Gastrocnemius medialis (tissue), 4 donors: ENCODE results near the gene RPS13.

Source experiments
- POLR2A ChIP-seq, 2 donors: fragments of 450-650 bp; IDR thresholded peaks; one replicate each; pipeline ENCODE4 v1.6.1; 2017; ENCODE audit warnings: antibody characterized with exemption in 2 of 2, mild to moderate bottlenecking in 2 of 2, moderate library complexity in 2 of 2
- TF ChIP-seq, protein P1 (sequence below), 5 experiments: fragments of 450-650 bp in 3 of 5; fragments of 200-600 bp in 2 of 5; sonication (generic) in 2 of 5; IDR thresholded peaks in 4 of 5; conservative IDR thresholded peaks in 1 of 5; 1 replicate in 4 of 5; 2 replicates in 1 of 5; pipeline ENCODE4 v1.5.1; 2016 to 2019; ENCODE audit warnings: antibody characterized with exemption in 5 of 5, mild to moderate bottlenecking in 3 of 5, moderate library complexity in 3 of 5

DNA sequence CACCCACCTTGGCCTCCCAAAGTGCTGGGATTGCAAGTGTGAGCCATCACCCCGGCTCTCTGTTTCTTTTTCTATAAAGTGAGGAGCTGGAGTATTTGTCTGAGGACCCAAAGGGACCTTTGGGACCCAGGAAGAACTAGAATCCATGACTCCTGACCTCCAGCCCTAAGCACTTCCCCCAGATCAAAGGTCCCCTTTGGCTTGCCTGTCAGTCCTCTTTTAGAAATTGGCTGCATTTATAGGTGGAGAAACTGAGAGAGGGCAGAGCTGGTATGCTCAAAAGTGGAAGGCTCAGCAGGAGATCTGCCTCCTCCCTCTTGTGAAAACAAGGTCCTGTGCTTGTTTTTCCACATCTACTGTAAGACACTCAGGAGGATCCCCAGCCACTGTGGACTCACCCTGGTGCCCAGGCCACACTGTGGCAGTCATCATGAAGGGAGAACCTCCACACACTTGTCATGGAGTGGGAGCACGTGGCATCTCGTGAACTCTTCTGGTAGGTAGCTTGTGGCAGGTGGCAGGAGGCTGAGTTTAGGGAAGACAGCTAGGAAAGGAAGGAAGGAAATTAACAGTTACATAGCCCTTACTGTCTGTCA is 50.9 kb downstream of the RPS13 start:
- TF ChIP-seq, protein P1, sequence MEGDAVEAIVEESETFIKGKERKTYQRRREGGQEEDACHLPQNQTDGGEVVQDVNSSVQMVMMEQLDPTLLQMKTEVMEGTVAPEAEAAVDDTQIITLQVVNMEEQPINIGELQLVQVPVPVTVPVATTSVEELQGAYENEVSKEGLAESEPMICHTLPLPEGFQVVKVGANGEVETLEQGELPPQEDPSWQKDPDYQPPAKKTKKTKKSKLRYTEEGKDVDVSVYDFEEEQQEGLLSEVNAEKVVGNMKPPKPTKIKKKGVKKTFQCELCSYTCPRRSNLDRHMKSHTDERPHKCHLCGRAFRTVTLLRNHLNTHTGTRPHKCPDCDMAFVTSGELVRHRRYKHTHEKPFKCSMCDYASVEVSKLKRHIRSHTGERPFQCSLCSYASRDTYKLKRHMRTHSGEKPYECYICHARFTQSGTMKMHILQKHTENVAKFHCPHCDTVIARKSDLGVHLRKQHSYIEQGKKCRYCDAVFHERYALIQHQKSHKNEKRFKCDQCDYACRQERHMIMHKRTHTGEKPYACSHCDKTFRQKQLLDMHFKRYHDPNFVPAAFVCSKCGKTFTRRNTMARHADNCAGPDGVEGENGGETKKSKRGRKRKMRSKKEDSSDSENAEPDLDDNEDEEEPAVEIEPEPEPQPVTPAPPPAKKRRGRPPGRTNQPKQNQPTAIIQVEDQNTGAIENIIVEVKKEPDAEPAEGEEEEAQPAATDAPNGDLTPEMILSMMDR (IDR thresholded peaks at IDR 0.05 in 4 of 5, conservative IDR thresholded peaks at IDR 0.05 in 1 of 5) = no peak
- TF ChIP-seq POLR2A (IDR thresholded peaks at IDR 0.05) = no peak
